ENCODE results near the gene PAGE2B.
"Not testable (repeated sequence)": the region's sequence is repeated elsewhere in the genome, so short reads cannot be mapped to it uniquely, and the experiment has no call there.

The PAGE2B gene

DNA sequence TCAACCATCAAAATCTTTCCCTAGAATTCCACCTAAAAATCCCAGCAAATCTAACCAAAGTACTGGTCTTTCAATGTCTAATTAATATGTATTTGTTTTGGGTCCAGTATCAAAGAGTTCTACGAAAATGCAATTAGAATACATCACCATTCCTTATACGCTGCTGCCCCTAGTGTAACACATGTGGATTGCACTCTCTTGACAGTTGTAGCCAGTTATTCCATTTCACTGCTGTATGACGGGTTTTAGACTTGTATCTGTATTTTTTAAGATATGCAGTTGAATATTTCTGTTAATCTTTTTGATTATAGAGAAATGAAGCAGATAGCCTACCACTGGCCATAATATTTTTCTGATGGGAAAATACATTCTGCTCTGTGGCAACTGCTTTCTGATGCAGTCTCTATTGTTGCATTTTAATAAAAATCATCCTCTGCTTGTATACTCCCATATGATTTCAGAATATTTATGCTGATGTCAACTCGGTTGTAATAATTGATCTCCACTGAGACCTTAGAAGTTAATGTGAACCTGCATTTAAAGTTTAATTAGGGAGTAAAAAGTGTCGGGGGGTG is 17.1 kb upstream of the PAGE2B start:
- peak in 1 of 2 experiments; percentile 47 for DNase-seq (ENCODE audit: low read depth in 1 of 2, low spot score in 1 of 2)
- in situ Hi-C loops (cut with HindIII; ENCODE audit: low pct_unique_long_range_greater_than_20kb, low sequenced_read_pairs), result no loop called here
- no peak for TF ChIP-seq JUND (IDR thresholded peaks at IDR 0.05; ENCODE audit: low read depth)

- DNase-seq (ENCODE audit: low read depth in 1 of 2, low spot score in 1 of 2); in situ Hi-C loops (cut with HindIII; ENCODE audit: low pct_unique_long_range_greater_than_20kb, low sequenced_read_pairs): not testable (repeated sequence)
Observed at GRCh38 chrX:55067180-55067579, 7.7 kb upstream of the PAGE2B start.

DNA sequence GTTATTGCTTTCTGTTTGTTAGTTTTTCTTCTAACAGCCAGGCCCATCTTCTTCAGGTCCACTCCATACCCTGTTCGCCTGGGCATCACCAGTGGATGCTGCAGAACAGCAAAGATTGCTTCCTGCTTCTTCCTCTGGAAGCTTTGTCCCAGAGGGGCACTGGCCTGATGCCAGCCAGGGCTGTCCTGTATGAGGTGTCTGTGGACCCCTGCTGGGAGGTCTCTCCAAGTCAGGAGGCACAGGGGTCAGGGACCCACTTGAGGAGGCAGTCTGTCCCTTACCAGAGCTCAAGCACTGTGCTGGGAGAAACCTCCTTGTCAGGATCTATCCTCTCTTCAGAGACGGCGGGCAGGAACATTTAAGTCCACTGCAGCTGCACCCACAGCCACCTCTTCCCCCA is 2.5 kb upstream of the PAGE2B start:
- in situ Hi-C loops (cut with HindIII; ENCODE audit: low pct_unique_long_range_greater_than_20kb, low sequenced_read_pairs), result no loop called here
- TF ChIP-seq JUND (IDR thresholded peaks at IDR 0.05; ENCODE audit: low read depth), result no peak
- DNase-seq (ENCODE audit: low read depth in 1 of 2, low spot score in 1 of 2), result no peak

DNA sequence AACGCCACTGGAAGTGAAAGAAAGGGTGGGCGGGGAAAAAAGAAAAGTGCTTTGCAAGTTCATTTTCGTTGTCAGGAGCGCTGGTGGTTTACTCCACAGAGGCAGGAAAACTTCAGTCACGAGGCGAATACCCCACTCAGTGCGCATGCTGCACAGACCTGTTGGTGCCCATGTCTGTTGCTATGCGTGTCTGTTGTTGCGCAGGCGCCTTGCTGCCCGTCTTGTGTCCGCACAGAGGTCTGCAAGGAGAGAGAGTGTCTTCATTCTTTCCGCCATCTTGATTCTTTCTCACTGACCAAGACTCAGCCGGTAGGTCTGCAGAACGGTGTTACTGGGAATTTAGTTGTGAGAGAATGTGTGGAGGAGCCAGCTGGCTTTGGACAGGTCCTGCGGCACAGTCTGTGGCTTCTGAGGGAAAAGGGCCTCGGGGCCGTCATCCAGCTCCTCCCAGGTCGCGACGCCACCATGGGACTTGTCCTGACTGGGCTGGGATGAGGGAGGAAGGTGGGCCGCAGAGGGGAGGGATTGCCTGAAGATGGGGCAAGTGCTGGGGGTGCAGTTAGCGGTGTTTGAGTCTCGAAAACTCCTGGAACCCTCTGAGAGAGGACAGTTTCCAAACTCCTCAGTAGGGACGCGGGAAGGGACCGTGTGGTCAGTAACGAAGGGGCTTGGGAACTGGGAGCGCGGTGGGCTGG is 14.1 kb downstream of the PAGE2B start, which contains the start of gene PAGE2:
Gene PAGE2 (plus strand): TSS at position 224 of the 695 bp plus-strand sequence. CDS start 1,003 bp downstream, outside the sequence.
- in situ Hi-C loops (cut with HindIII; ENCODE audit: low pct_unique_long_range_greater_than_20kb, low sequenced_read_pairs), result no loop called here
- DNase-seq (ENCODE audit: low read depth in 1 of 2, low spot score in 1 of 2), result no peak
- no peak for TF ChIP-seq JUND (IDR thresholded peaks at IDR 0.05; ENCODE audit: low read depth)

DNA sequence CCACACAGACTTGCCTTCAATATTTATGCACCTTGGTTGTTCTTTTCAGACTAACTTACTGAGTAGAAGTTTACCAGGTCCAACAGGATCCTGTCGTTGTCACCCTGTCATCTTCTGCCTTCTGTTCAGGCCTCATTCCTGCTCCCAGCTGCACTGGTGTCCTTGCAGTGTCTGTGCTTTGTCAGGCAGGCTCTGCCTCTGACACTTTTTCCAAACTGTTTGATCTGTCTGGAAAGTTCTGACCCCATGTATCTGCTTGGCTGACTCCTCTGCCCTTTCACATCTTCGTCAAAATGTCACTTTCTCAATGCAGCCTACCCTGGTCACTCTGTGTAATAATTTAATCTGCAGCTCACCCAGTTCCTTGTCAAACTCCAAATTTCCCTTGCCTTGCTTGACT is 23.9 kb downstream of the PAGE2B start:
- in situ Hi-C loops (cut with HindIII; ENCODE audit: low pct_unique_long_range_greater_than_20kb, low sequenced_read_pairs), result no loop called here
- DNase-seq (ENCODE audit: low read depth in 1 of 2, low spot score in 1 of 2), result no peak
- TF ChIP-seq JUND (IDR thresholded peaks at IDR 0.05; ENCODE audit: low read depth), result no peak

DNA sequence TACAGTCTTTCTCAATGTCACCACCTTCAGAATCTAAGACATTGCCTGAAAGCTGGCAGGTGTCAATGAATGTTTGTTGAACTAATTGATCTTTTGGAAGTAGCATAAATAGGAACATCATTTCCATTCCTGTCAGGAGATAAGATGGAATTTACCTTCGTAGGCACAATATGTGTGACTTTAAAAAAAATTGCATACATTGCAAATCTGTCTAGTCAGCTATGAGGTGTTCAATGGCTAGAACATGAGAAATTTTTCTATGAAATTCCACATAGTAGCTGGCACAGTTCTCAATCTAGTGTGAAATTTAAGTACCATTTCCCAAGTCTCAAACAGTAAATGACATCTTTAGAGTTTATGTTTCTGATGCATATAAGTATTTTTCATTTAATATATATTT is 24.3 kb downstream of the PAGE2B start:
- no peak for DNase-seq (ENCODE audit: low read depth in 1 of 2, low spot score in 1 of 2)
- in situ Hi-C loops (cut with HindIII; ENCODE audit: low pct_unique_long_range_greater_than_20kb, low sequenced_read_pairs), result no loop called here
- TF ChIP-seq JUND (IDR thresholded peaks at IDR 0.05; ENCODE audit: low read depth), result no peak

DNA sequence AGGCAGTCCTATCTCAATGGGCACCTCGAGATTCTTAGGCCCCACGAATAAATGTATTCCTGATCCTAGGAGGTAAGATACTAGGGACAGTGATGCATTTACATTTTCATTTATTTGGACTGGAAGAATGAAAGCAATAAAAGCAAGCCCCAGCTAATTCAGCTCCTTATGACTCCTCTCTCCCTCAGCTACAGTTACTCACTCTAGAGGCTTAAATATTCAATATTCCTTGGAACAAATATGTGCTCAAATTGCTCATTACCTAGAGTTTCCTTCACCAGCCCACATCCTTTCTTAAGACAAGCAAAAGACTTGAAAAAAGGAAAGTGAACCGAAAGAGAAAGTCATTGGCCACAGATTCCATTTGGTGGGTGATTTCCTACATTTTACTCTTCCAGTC is 27.9 kb downstream of the PAGE2B start:
- in situ Hi-C loops (cut with HindIII; ENCODE audit: low pct_unique_long_range_greater_than_20kb, low sequenced_read_pairs), result no loop called here
- no peak for TF ChIP-seq JUND (IDR thresholded peaks at IDR 0.05; ENCODE audit: low read depth)
- no peak for DNase-seq (ENCODE audit: low read depth in 1 of 2, low spot score in 1 of 2)

DNA sequence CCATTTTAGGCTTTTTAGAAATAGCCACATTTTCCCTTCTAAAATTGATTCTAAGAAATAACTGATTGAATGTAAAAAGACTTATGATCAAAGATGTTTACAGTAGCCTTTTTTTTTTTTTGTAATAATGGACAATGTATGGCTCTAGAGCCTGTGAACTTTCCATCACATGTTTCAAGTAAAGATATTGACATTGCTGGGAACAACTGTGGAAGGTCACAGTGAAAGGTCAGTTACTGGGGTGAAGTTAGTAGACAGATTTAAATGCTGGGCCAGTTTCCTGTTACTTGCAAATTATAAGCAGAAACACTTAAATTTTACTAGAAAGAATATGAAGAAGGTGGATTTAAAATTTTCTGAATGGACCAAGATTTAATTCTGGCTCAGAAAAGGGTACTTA is 32.4 kb downstream of the PAGE2B start:
- no peak for DNase-seq (ENCODE audit: low read depth in 1 of 2, low spot score in 1 of 2)
- in situ Hi-C loops (cut with HindIII; ENCODE audit: low pct_unique_long_range_greater_than_20kb, low sequenced_read_pairs), result no loop called here
- TF ChIP-seq JUND (IDR thresholded peaks at IDR 0.05; ENCODE audit: low read depth), result no peak

- TF ChIP-seq JUND (IDR thresholded peaks at IDR 0.05; ENCODE audit: low read depth), result no peak
- in situ Hi-C loops (cut with HindIII; ENCODE audit: low pct_unique_long_range_greater_than_20kb, low sequenced_read_pairs), result no loop called here
- DNase-seq (ENCODE audit: low read depth in 1 of 2, low spot score in 1 of 2), result no peak
Observed at GRCh38 chrX:55107911-55108310, 33.1 kb downstream of the PAGE2B start.

DNA sequence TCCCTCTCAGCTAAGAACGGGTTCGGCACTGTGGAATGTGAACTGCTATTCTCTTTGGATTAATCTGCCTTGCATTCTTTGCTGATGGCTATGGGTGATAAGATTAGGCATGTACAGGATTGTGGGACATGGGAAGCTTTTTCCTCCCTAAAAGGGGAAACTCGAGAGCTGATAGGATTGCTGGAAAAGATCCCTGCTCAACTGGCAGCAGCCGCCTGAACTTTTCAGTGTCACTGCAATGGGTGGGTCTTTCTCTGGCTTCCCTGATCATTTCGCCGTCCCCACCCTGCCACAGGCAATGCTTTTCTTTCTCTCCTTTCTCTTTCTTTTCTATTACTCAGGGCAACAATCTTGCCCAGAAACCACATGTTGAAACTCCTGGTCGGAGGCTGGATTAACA is 34.5 kb downstream of the PAGE2B start:
- DNase-seq (ENCODE audit: low read depth in 1 of 2, low spot score in 1 of 2), result peak in 1 of 2 experiments; percentile 5
- in situ Hi-C loops (cut with HindIII; ENCODE audit: low pct_unique_long_range_greater_than_20kb, low sequenced_read_pairs), result no loop called here
- TF ChIP-seq JUND (IDR thresholded peaks at IDR 0.05; ENCODE audit: low read depth), result no peak

DNA sequence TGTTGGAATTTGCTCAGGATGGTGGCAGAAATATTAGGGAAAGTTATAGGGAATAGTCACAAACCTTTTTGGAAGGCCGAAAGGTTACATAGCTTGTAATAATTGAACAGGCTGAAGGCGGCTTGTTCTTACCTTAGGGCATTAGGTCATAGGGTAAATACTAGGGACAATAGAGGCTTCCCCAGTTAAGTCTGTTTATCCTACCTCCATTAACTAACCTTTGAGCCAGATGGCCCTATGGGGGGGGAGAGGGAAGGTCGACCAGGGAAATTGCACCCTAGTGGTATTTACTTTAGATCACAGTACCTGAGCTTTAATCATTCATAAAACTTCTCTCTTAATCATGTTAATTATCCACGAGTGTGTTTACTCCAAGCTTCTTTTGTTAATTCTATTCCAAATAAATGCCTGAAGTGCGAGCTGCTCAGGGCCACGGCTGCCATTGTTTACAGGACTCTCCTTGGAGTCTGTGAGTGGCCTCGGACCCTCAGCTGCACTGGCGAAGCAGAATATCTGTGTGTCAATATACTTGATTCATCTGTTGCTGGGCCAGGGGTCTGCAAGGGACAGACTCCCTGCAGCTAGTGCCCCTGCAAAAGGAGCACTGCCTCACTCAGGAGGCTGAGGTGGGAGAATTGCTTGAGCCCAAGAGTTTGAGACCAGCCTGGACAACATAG is 36.9 kb downstream of the PAGE2B start:
- in situ Hi-C loops (cut with HindIII; ENCODE audit: low pct_unique_long_range_greater_than_20kb, low sequenced_read_pairs), result no loop called here
- DNase-seq (ENCODE audit: low read depth in 1 of 2, low spot score in 1 of 2), result no peak
- TF ChIP-seq JUND (IDR thresholded peaks at IDR 0.05; ENCODE audit: low read depth), result no peak

DNA sequence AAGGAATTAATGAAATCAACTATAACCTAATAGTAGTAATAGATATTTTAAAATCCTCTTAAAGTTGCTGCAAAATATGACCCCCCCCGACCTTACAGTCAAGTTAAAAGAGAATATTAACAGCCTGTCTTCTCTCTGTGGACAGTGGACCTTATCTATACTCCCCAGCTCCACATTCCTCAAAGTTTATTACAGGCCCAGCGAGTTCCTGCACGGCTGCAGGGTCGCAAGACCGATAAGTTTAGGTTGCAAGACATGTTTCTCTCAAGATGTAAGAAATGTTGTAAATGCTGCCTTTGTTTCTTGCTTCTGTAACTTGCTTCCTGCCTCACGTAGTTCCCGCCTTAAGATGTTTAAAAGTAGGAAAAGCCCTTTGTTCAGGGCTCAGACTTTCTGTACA is 41.8 kb downstream of the PAGE2B start:
- DNase-seq (ENCODE audit: low read depth in 1 of 2, low spot score in 1 of 2); in situ Hi-C loops (cut with HindIII; ENCODE audit: low pct_unique_long_range_greater_than_20kb, low sequenced_read_pairs): not testable (repeated sequence)

- in situ Hi-C loops (cut with HindIII; ENCODE audit: low pct_unique_long_range_greater_than_20kb, low sequenced_read_pairs), result no loop called here
- TF ChIP-seq JUND (IDR thresholded peaks at IDR 0.05; ENCODE audit: low read depth), result no peak
- no peak for DNase-seq (ENCODE audit: low read depth in 1 of 2, low spot score in 1 of 2)
Observed at GRCh38 chrX:55118574-55118973, 43.7 kb downstream of the PAGE2B start.
